Colonic mucosa (tissue), 4 donors: Measurements from ENCODE around the gene GAS1. TPM values are rescaled to one million over a fixed set of nuclear protein-coding genes. Genes with fewer than 3 reads are reported as not detected.

ENCODE experiments used
- DNase-seq: peaks from one replicate; pipeline ENCODE4 v3.0.0-alpha.2; 2020
- H3K27ac ChIP-seq: fragments of 200-600 bp; one replicate; pipeline ENCODE4 v1.8.0; 2021
- H3K27me3 ChIP-seq: fragments of 200-600 bp; one replicate; pipeline ENCODE4 v1.8.0; 2021
- H3K36me3 ChIP-seq: fragments of 200-600 bp; one replicate; pipeline ENCODE4 v1.8.0; 2021
- H3K4me1 ChIP-seq: fragments of 200-600 bp; one replicate; pipeline ENCODE4 v1.8.0; 2021; ENCODE audit warnings: mild to moderate bottlenecking
- H3K4me3 ChIP-seq: fragments of 200-600 bp; one replicate; pipeline ENCODE4 v1.8.0; 2021
- H3K9ac ChIP-seq, 2 donors: one replicate each; pipeline ENCODE4 v1.7.0; 2013; ENCODE audit warnings: control low read depth in 2 of 2, low read depth in 2 of 2, low read length in 2 of 2
- H3K9me3 ChIP-seq: fragments of 200-600 bp; one replicate; pipeline ENCODE4 v1.8.0; 2021
- intact Hi-C: fragments of 100-400 bp; cut with DNase I; formaldehyde crosslinking; loops from one replicate; pipeline ENCODE4 v1.14.1; 2022
- total RNA-seq, 2 donors: library from RNA; stranded (reverse); fragmentation: NEBNext Ultra II Directional in 1 of 2; extraction: Animal tissue kit (Norgen Biotek cat#: 25700) in 1 of 2; gene quantifications; one replicate each; pipeline ENCODE4 v1.2.1, GENCODE V29; 2021
- TF ChIP-seq, protein P1 (sequence below): fragments of 200-600 bp; IDR thresholded peaks from one replicate; pipeline ENCODE4 v1.8.0; 2022; ENCODE audit warnings: antibody characterized with exemption, mild to moderate bottlenecking
- donor health status: healthy.
- donor health status: DM: no; HTN: no; CAD: no.
- donor health status: DM: no; HTN: no; CAD: no.

GAS1 gene
- total RNA-seq, 2 donors from 2014 or later: 0.74 to 2.4 TPM

DNA sequence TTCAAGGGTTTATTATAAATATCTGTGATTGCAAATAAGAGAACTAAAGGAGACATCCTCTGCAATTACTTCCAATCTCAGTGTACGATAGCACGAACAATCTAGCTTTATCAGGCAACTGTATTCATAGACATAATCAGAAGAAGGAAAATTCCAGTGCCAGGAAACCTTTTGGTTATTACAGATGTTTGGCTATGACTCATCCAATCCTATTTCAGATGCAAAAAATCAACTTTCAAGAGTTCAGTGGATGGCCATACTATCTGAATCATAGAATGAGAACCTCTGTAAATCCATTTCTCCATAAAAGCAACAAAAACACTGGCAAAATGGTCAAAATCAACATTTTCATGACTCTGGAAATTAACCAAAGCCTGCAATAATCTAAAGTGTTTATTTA lies 37.9 kb downstream of the GAS1 start:
- no peaks in the 10 kb centered on the region for H3K9me3 ChIP-seq
- TF ChIP-seq, protein P1, sequence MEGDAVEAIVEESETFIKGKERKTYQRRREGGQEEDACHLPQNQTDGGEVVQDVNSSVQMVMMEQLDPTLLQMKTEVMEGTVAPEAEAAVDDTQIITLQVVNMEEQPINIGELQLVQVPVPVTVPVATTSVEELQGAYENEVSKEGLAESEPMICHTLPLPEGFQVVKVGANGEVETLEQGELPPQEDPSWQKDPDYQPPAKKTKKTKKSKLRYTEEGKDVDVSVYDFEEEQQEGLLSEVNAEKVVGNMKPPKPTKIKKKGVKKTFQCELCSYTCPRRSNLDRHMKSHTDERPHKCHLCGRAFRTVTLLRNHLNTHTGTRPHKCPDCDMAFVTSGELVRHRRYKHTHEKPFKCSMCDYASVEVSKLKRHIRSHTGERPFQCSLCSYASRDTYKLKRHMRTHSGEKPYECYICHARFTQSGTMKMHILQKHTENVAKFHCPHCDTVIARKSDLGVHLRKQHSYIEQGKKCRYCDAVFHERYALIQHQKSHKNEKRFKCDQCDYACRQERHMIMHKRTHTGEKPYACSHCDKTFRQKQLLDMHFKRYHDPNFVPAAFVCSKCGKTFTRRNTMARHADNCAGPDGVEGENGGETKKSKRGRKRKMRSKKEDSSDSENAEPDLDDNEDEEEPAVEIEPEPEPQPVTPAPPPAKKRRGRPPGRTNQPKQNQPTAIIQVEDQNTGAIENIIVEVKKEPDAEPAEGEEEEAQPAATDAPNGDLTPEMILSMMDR: no peak
- no peak for DNase-seq
- H3K36me3 ChIP-seq: no peaks in the 10 kb centered on the region
- no peak overlapping the region for H3K9ac ChIP-seq
- intact Hi-C loops: no loop called here
- no peaks in the 10 kb centered on the region for H3K4me1 ChIP-seq
- no peak overlapping the region for H3K4me3 ChIP-seq
- no peak overlapping the region for H3K27ac ChIP-seq
- no peaks in the 10 kb centered on the region for H3K27me3 ChIP-seq

DNA sequence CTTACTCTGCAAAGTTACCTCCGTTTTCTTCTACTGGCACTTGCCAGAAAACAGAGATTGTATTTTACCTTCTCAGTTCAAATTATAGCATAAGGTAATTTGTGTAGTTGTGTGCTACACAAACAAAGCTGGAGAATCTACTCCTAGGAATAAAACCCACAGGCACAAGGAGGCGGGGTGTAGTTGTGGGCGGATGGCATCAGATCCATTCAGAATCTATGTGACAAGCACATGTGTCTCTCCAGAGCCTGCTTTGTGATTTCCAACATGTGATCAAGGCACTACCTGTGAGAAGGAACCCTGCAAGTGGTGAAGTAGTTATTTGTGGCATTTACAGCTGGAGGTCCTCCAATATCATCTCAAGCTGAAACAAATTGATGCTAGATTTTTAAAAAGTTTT lies 39.0 kb downstream of the GAS1 start:
- no peaks in the 10 kb centered on the region for H3K4me1 ChIP-seq
- H3K4me3 ChIP-seq: no peak overlapping the region
- intact Hi-C loops: no loop called here
- no peaks in the 10 kb centered on the region for H3K9me3 ChIP-seq
- no peaks in the 10 kb centered on the region for H3K36me3 ChIP-seq
- no peaks in the 10 kb centered on the region for H3K27me3 ChIP-seq
- TF ChIP-seq, protein P1: no peak
- DNase-seq: no peak
- H3K9ac ChIP-seq: no peak overlapping the region
- H3K27ac ChIP-seq: no peak overlapping the region

DNA sequence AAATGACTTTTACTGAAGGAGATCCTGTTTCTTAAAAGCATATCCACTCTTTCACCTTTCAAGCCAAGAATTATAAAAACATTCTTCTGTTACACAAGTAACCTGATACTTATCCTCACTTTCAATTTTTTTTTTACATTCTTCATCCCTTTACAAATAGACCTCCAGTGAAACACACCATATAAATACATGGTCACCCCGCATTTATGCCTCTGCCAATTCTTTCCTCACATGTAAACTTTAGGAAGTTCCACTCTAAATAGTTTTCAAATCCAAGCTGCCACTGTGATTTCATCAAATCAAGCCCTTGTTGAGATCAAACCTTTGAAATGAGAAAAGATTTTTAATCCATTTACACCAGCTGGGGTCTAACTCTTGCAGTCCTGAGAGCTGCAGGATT lies 40.0 kb downstream of the GAS1 start:
- Histone ChIP-seq H3K4me3 (no peak overlapping the region), H3K9me3 (no peaks in the 10 kb centered on the region), H3K27me3 (peaks cover 3% of the 10 kb centered on the region), H3K4me1 (no peaks in the 10 kb centered on the region), H3K27ac (no peak overlapping the region), H3K36me3 (no peaks in the 10 kb centered on the region), H3K9ac (no peak overlapping the region)
- TF ChIP-seq, protein P1: no peak
- intact Hi-C loops: no loop called here
- no peak for DNase-seq

DNA sequence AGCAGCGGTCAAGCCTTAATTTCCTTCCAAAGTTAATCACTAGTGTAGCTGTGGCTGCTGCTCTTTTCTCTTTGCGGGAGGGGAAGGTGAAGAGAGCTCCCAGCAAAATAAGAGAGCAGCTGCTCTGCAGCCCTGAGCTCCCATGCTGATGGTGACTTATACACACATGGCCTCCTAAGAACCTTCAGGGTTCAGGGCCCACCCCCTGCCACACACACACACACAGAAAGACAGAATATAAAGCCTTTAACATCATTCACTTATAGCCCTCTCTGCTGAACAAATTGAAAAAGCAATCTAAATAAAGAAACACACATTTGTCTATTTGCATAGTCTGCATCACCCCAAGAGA lies 43.6 kb downstream of the GAS1 start:
- Histone ChIP-seq H3K27me3 (peaks cover 6% of the 10 kb centered on the region), H3K9ac (no peak overlapping the region), H3K4me3 (no peak overlapping the region), H3K36me3 (no peaks in the 10 kb centered on the region), H3K27ac (no peak overlapping the region), H3K4me1 (no peaks in the 10 kb centered on the region), H3K9me3 (no peaks in the 10 kb centered on the region)
- no peak for DNase-seq
- intact Hi-C loops: no loop called here
- TF ChIP-seq, protein P1: no peak

DNA sequence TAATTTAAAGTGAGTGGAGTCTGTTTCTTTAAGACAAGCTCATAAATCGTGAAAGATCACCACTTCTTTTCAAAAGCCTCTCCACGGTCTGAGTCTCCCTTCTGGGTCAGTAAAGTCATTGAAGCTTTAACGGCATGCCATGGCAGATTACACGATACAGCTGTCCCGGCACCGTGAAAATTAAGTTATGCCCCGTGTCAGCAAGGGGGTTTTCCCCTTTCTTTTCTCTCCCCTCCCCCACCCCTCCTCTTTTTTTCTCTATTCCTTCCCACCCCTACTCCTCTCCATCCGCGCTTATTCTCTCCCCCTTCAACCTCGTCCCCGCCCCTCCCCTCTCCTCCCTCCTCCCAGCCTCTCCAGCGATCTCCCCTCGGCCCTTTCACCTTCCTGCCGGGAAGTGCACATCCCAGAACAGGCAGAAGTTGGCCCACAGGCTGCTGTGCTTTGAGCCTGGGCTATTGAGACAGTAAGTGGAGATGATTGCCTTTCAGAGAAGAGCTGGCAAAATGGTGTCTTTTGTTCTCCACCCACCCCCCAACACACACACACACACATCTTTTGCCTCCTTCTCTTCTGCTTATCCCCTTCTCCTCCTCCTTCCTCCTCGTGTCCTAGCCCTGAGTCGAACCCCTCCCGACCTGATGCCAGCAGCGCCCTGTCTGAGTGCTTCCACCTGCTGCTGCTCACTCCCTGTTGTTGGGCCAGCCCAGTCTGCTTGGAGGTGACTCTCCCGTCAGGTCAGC lies 44.1 kb downstream of the GAS1 start:
- Histone ChIP-seq H3K4me1 (no peaks in the 10 kb centered on the region), H3K9ac (no peak overlapping the region), H3K9me3 (no peaks in the 10 kb centered on the region), H3K36me3 (no peaks in the 10 kb centered on the region), H3K27ac (no peak overlapping the region), H3K27me3 (peaks cover 6% of the 10 kb centered on the region), H3K4me3 (no peak overlapping the region)
- no peak for DNase-seq
- TF ChIP-seq, protein P1: no peak
- intact Hi-C loops: no loop called here
